NB4 (cell line): ENCODE data around the gene CCRL2.

Source experiments
- CTCF ChIP-seq: IDR thresholded peaks from one replicate; pipeline ENCODE4 v1.5.1; 2012; ENCODE audit warnings: low read depth, low read length
- MAX ChIP-seq: IDR thresholded peaks from 2 replicates; pipeline ENCODE4 v1.6.1; 2011; ENCODE audit warnings: low read depth, low read length

GRCh38 chr3:46408853-46409252, 1.8 kb downstream of the CCRL2 start:
- TF ChIP-seq CTCF (no peak), MAX (no peak)
